ENCODE results near the gene ADGRA1. TPM values are rescaled to one million over a fixed set of nuclear protein-coding genes. Genes with fewer than 3 reads are reported as not detected.

Gene ADGRA1
- total and polyA plus RNA-seq, 2 experiments from 2014 or later = 0.23 to 0.52 TPM

- TF ChIP-seq JUNB (IDR thresholded peaks at IDR 0.05; ENCODE audit: unreplicated experiment) (no peak), ZNF331 (CRISPR knock-in tag; IDR thresholded peaks at IDR 0.05; ENCODE audit: low read depth) (no peak), STAT1 (IDR thresholded peaks at IDR 0.05; ENCODE audit: unreplicated experiment) (no peak), ETS1 (IDR thresholded peaks at IDR 0.05) (no peak)
Measured at GRCh38 chr10:133097961-133098360, 10.2 kb downstream of the ADGRA1 start (continued).

DNA sequence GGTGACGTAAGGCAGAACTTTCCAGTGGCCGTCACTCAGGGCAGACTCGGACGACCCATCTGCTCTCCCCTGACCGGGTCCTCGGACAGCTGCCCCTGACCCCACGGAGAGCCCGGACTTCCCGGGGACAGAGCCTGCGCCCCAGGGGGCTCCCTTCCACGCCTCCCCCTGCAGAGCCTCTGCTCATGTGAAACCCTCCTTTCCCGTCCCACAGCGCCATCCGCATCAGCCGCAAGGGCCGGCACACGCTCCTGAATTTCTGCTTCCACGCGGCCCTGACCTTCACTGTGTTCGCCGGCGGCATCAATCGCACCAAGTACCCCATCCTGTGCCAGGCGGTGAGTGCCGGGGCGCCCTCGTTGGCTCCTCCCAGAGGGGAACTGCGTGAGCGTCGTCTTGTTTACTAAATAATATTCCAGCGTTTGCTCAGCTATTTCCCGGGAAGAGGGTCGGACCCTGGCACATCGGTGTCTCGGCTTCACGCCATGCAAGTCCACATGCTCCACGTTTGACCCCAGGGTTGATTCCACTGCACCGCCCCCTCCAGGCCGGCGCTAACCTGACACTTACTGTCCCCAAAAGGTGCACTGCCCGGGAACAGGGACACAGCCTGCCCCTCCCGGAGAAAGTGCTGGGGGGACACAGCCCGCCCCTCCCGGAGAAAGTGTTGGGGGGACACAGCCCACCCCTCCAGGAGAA, 10.9 kb downstream of the ADGRA1 start:
- Mint-ChIP-seq H3K27me3 (ENCODE audit: insufficient read depth, low read depth, poor library complexity) (peaks cover 16% of the 10 kb centered on the region), H3K4me1 (peaks cover 24% of the 10 kb centered on the region), H3K27ac (no peak overlapping the region), H3K9me3 (no peaks in the 10 kb centered on the region), H3K36me3 (ENCODE audit: low read depth) (no peaks in the 10 kb centered on the region; the same call in 2 of the 3 replicates), H3K4me3 (no peak overlapping the region)
- TF ChIP-seq CTCF (conservative IDR thresholded peaks at IDR 0.05; ENCODE audit: low read depth in 2 of 2) (peak; percentile 35 to 61), POLR2AphosphoS5 (IDR thresholded peaks at IDR 0.05; ENCODE audit: low read depth) (no peak)
- Histone ChIP-seq H3K27ac (ENCODE audit: low read depth) (no peak overlapping the region), H3K79me2 (replicated peaks; ENCODE audit: insufficient read depth) (no peaks in the 10 kb centered on the region), H3K4me2 (no peak overlapping the region), H3K4me1 (ENCODE audit: insufficient read depth) (peaks cover 13% of the 10 kb centered on the region), H3K9me2 (ENCODE audit: insufficient read depth) (no peaks in the 10 kb centered on the region), H3K4me3 (no peak overlapping the region), H3K36me3 (ENCODE audit: insufficient read depth) (no peaks in the 10 kb centered on the region), H3F3A (replicated peaks; ENCODE audit: low read depth) (peaks cover 7% of the 10 kb centered on the region; the same call in 1 of the 2 replicates), H2AFZ (no peak overlapping the region), H4K20me1 (replicated peaks; ENCODE audit: insufficient read depth) (no peaks in the 10 kb centered on the region), H3K27me3 (ENCODE audit: insufficient read depth) (no peaks in the 10 kb centered on the region)
- ATAC-seq = no peak
- peak; percentile 61 for DNase-seq (ENCODE audit: low spot score)

DNA sequence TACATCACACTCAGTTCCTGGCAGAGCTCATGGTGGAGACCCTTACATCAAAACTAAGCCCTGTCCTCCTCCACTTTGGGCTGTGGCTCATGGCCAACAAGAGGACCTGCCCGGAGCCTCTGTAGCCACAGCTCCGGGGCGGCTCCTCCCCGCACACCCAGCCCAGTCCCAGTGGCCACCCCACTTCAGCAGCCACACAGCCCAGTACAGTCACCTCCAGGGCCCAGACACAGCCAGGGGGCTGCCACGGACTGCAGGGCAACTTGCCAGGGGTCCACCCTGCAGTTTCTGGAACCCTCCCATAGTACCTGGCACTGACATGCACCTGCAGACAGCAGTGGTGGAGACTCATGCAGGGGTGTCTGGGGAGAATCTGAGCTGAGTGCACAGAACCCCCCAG, 11.8 kb downstream of the ADGRA1 start:
- H3K9me3 Mint-ChIP-seq = no peaks in the 10 kb centered on the region
- no peaks in the 10 kb centered on the region for H3K9me2 ChIP-seq (ENCODE audit: insufficient read depth)
- peaks cover 11% of the 10 kb centered on the region for H3K27me3 Mint-ChIP-seq (ENCODE audit: insufficient read depth, low read depth, poor library complexity)
- H3K36me3 ChIP-seq (ENCODE audit: insufficient read depth) = no peaks in the 10 kb centered on the region
- no peak overlapping the region for H3K27ac Mint-ChIP-seq
- no peaks in the 10 kb centered on the region for H3K27me3 ChIP-seq (ENCODE audit: insufficient read depth)
- no peaks in the 10 kb centered on the region; the same call in 2 of the 3 replicates for H3K36me3 Mint-ChIP-seq (ENCODE audit: low read depth)
- H3K4me1 ChIP-seq (ENCODE audit: insufficient read depth) = peaks cover 13% of the 10 kb centered on the region
- ATAC-seq = no peak
- peaks cover 24% of the 10 kb centered on the region for H3K4me1 Mint-ChIP-seq
- H3F3A ChIP-seq (replicated peaks; ENCODE audit: low read depth) = peaks cover 7% of the 10 kb centered on the region; the same call in 1 of the 2 replicates
- H3K4me3 Mint-ChIP-seq = no peak overlapping the region
- no peak overlapping the region for H3K4me3 ChIP-seq
- H3K79me2 ChIP-seq (replicated peaks; ENCODE audit: insufficient read depth) = no peaks in the 10 kb centered on the region
- no peak for DNase-seq (ENCODE audit: low spot score)
- no peak overlapping the region for H3K27ac ChIP-seq (ENCODE audit: low read depth)
- H3K4me2 ChIP-seq = no peak overlapping the region
- H2AFZ ChIP-seq = no peak overlapping the region
- H4K20me1 ChIP-seq (replicated peaks; ENCODE audit: insufficient read depth) = no peaks in the 10 kb centered on the region
- TF ChIP-seq ETS1 (IDR thresholded peaks at IDR 0.05) (no peak), POLR2AphosphoS5 (IDR thresholded peaks at IDR 0.05; ENCODE audit: low read depth) (no peak), EZH2 (IDR thresholded peaks at IDR 0.05; ENCODE audit: low read depth, unreplicated experiment) (no peak)
- TF ChIP-seq, protein P1, sequence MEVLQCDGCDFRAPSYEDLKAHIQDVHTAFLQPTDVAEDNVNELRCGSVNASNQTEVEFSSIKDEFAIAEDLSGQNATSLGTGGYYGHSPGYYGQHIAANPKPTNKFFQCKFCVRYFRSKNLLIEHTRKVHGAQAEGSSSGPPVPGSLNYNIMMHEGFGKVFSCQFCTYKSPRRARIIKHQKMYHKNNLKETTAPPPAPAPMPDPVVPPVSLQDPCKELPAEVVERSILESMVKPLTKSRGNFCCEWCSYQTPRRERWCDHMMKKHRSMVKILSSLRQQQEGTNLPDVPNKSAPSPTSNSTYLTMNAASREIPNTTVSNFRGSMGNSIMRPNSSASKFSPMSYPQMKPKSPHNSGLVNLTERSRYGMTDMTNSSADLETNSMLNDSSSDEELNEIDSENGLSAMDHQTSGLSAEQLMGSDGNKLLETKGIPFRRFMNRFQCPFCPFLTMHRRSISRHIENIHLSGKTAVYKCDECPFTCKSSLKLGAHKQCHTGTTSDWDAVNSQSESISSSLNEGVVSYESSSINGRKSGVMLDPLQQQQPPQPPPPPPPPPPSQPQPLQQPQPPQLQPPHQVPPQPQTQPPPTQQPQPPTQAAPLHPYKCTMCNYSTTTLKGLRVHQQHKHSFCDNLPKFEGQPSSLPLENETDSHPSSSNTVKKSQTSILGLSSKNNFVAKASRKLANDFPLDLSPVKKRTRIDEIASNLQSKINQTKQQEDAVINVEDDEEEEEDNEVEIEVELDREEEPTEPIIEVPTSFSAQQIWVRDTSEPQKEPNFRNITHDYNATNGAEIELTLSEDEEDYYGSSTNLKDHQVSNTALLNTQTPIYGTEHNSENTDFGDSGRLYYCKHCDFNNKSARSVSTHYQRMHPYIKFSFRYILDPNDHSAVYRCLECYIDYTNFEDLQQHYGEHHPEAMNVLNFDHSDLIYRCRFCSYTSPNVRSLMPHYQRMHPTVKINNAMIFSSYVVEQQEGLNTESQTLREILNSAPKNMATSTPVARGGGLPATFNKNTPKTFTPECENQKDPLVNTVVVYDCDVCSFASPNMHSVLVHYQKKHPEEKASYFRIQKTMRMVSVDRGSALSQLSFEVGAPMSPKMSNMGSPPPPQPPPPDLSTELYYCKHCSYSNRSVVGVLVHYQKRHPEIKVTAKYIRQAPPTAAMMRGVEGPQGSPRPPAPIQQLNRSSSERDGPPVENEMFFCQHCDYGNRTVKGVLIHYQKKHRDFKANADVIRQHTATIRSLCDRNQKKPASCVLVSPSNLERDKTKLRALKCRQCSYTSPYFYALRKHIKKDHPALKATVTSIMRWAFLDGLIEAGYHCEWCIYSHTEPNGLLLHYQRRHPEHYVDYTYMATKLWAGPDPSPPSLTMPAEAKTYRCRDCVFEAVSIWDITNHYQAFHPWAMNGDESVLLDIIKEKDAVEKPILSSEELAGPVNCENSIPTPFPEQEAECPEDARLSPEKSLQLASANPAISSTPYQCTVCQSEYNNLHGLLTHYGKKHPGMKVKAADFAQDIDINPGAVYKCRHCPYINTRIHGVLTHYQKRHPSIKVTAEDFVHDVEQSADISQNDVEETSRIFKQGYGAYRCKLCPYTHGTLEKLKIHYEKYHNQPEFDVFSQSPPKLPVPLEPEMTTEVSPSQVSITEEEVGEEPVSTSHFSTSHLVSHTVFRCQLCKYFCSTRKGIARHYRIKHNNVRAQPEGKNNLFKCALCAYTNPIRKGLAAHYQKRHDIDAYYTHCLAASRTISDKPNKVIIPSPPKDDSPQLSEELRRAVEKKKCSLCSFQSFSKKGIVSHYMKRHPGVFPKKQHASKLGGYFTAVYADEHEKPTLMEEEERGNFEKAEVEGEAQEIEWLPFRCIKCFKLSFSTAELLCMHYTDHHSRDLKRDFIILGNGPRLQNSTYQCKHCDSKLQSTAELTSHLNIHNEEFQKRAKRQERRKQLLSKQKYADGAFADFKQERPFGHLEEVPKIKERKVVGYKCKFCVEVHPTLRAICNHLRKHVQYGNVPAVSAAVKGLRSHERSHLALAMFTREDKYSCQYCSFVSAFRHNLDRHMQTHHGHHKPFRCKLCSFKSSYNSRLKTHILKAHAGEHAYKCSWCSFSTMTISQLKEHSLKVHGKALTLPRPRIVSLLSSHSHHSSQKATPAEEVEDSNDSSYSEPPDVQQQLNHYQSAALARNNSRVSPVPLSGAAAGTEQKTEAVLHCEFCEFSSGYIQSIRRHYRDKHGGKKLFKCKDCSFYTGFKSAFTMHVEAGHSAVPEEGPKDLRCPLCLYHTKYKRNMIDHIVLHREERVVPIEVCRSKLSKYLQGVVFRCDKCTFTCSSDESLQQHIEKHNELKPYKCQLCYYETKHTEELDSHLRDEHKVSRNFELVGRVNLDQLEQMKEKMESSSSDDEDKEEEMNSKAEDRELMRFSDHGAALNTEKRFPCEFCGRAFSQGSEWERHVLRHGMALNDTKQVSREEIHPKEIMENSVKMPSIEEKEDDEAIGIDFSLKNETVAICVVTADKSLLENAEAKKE (CRISPR knock-in tag; IDR thresholded peaks at IDR 0.05) = no peak
